Measurements from ENCODE around the gene ASPSCR1. TPM values are rescaled to one million over a fixed set of nuclear protein-coding genes. Genes with fewer than 3 reads are reported as not detected.
A peak's percentile ranks its signal among the peaks of the same experiment; 100 is the strongest.

Gene ASPSCR1
- total RNA-seq, 2 donors from 2014 or later = 20.6 to 41.3 TPM

- no peak for ATAC-seq (ENCODE audit: insufficient number of reproducible peaks, low FRiP score, low read depth)
- DNase-seq (ENCODE audit: low spot score) = no peak
- no peak overlapping the region for H3K27ac ChIP-seq
- no peak overlapping the region for H3K4me3 ChIP-seq
- peaks cover 17% of the 10 kb centered on the region for H3K27me3 ChIP-seq (replicated peaks; ENCODE audit: insufficient read depth)
- TF ChIP-seq CTCF (IDR thresholded peaks at IDR 0.05) = no peak
- no peaks in the 10 kb centered on the region for H3K36me3 ChIP-seq
- H3K4me1 ChIP-seq (ENCODE audit: control insufficient read depth in 1 of 2, low read depth in 2 of 2) = peaks cover 5 to 14% of the 10 kb centered on the region in 2 donors
- no peaks in the 10 kb centered on the region for H3K9me3 ChIP-seq
Observed at GRCh38 chr17:81955756-81956544, 21.5 kb upstream of the ASPSCR1 start.

DNA sequence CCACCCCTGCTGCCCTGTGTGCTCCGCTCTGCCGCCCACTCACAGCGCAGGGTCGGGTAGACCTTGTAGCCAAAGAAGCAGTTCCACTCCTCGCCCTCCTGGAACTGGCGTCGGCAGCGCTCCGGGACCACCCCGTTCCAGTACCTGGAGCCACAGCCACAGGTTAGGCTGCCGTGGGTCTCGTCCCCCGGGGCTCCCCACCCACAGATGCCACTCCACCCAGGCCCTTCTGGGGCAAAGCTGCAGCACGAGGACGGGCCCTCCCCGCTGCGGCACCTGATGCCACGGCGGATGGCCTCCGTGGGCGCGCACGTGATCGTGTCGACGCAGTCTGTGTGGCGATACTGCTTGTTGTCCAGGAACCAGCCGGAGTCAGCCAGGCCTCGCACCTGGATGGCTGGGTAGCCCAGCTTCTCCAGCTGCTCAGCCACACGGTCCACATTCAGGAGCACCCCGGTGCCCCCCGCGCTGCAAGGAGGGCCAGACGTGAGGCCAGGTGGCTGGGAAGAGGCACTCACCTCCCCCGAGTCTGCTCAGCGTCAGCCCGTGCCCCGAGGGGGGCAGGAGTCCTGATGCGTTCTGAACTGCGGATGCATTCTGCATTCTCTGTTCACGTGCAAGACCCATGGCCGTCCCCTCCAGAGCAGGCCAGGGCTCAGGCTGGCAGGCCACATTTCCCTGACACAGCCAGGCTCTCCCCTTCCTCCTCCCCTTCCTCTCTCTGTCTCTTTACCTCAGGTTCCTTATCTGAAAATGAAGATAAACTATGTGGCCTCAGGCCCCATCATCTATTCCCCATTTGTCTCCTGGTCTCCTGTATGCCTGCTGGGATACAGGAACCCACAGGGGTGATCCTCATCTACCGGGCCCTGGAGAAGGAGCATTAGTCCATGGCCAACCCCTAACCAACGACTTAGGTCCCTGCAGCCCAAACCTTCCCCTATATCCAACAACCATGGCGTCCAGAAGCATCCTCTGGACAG lies 20.5 kb upstream of the ASPSCR1 start:
- no peak for DNase-seq (ENCODE audit: low spot score)
- no peaks in the 10 kb centered on the region for H3K36me3 ChIP-seq
- H3K4me1 ChIP-seq (ENCODE audit: control insufficient read depth in 1 of 2, low read depth in 2 of 2) = peaks cover 5 to 19% of the 10 kb centered on the region in 2 donors
- H3K9me3 ChIP-seq = no peaks in the 10 kb centered on the region
- H3K4me3 ChIP-seq = no peak overlapping the region
- no peak overlapping the region for H3K27ac ChIP-seq
- no peak for ATAC-seq (ENCODE audit: insufficient number of reproducible peaks, low FRiP score, low read depth)
- no peak for TF ChIP-seq CTCF (IDR thresholded peaks at IDR 0.05)
- peaks cover 17% of the 10 kb centered on the region for H3K27me3 ChIP-seq (replicated peaks; ENCODE audit: insufficient read depth)

DNA sequence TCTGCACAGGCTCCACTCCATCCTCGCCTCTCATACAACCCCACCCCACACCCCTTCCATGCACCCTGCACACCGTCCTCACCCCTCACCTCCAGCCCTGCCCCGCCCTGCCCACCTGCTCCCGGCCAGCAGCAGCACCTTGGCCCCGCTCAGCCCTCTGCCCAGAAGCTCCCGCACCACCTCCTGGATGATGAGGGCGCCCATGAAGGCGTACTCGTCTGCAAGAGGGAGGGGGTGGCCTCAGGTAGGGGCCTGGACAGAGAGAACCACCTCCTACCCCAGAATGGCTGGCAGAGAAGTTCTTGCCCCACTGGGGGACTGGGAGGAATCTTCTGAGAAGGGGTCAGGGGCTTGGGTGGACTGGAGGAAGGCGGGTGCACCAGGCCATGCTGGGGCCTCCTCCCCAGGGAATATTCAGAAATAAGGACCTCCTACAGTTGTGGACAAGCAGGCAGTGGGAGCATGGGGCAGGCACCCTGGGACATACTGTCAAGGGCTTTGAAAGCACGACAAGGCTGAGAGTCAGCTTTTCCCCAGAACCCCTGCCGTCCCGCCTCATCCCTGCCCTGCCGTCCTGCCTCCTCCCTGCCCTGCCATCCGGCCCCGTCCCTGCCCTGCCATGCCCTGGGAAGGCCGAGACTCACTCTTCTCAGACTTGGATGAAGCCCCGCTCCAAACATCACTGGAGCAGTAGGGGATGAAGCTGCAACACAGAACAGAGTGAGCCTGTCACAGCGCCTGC lies 19.6 kb upstream of the ASPSCR1 start:
- ATAC-seq (ENCODE audit: insufficient number of reproducible peaks, low FRiP score, low read depth) = no peak
- H3K4me1 ChIP-seq (ENCODE audit: control insufficient read depth in 1 of 2, low read depth in 2 of 2) = peaks cover 5 to 20% of the 10 kb centered on the region in 2 donors
- no peak for DNase-seq (ENCODE audit: low spot score)
- no peaks in the 10 kb centered on the region for H3K9me3 ChIP-seq
- no peaks in the 10 kb centered on the region for H3K36me3 ChIP-seq
- H3K27me3 ChIP-seq (replicated peaks; ENCODE audit: insufficient read depth) = peaks cover 17% of the 10 kb centered on the region
- no peak for TF ChIP-seq CTCF (IDR thresholded peaks at IDR 0.05)
- H3K4me3 ChIP-seq = no peak overlapping the region
- H3K27ac ChIP-seq = no peak overlapping the region

DNA sequence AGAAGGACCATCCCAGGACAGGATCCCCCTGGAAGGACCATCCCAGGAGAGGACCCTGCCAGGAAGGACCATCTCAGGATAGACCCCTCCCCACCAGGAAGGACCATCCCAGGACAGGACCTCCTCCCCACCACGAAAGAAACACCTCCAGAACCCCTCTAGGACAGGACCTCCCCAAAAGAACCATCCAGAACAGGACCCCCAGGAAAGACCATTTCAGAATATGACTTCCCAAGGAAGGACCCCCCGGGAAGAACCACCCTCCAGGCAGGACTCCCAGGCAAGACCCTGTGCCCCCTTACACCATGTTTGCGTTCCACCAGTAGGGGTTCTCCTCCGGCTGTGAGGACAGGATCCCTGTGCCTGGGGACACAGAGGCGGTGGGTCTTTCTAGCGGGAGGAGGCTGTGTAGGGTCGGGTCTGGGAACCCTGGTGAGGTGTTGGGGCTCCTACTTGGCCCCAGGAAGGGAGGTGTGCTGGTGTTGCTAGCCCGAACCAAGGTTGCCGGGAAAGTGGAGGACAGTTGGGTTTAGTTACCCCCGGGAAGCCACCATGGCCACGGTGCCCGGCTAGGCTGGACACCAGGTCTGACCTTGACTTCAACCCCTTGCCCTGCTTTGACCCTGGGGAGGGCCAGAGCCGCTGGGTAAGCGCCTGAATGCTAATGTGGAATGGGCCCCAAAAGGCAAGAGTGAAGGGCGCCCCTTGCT lies 18.6 kb upstream of the ASPSCR1 start:
- no peak for ATAC-seq (ENCODE audit: insufficient number of reproducible peaks, low FRiP score, low read depth)
- no peak for DNase-seq (ENCODE audit: low spot score)
- no peak overlapping the region for H3K27ac ChIP-seq
- peak overlapping the region; percentile 69 for H3K4me3 ChIP-seq
- H3K9me3 ChIP-seq = no peaks in the 10 kb centered on the region
- peaks cover 5 to 20% of the 10 kb centered on the region in 2 donors for H3K4me1 ChIP-seq (ENCODE audit: control insufficient read depth in 1 of 2, low read depth in 2 of 2)
- TF ChIP-seq CTCF (IDR thresholded peaks at IDR 0.05) = no peak
- no peaks in the 10 kb centered on the region for H3K36me3 ChIP-seq
- peaks cover 17% of the 10 kb centered on the region for H3K27me3 ChIP-seq (replicated peaks; ENCODE audit: insufficient read depth)

Data from thoracic aorta (tissue), 2 donors.